Upper lobe of right lung (tissue), 1 donor: ENCODE results near the gene SLX1A. TPM values are rescaled to one million over a fixed set of nuclear protein-coding genes. Genes with fewer than 3 reads are reported as not detected.
A peak's percentile ranks its signal among the peaks of the same experiment; 100 is the strongest.
"Not testable (repeated sequence)": the region's sequence is repeated elsewhere in the genome, so short reads cannot be mapped to it uniquely, and the experiment has no call there.

Experiments
- ATAC-seq: fragments of 200-7000 bp; cut with Tn5 transposase; one replicate; pipeline ENCODE4 v1.9.1; 2020; ENCODE audit warnings: mild to moderate bottlenecking, moderate library complexity
- DNase-seq: peaks from one replicate; pipeline ENCODE4 v3.0.0-alpha.2; 2020
- H3K27ac ChIP-seq: fragments of 200-600 bp; one replicate; pipeline ENCODE4 v1.8.0; 2022
- H3K27me3 ChIP-seq: fragments of 200-600 bp; one replicate; pipeline ENCODE4 v1.8.0; 2022; ENCODE audit warnings: mild to moderate bottlenecking
- H3K36me3 ChIP-seq: fragments of 200-600 bp; one replicate; pipeline ENCODE4 v1.8.0; 2022
- H3K4me1 ChIP-seq: fragments of 200-600 bp; one replicate; pipeline ENCODE4 v1.8.0; 2022
- H3K4me3 ChIP-seq: fragments of 200-600 bp; one replicate; pipeline ENCODE4 v1.8.0; 2022; ENCODE audit warnings: mild to moderate bottlenecking
- H3K9me3 ChIP-seq: fragments of 200-600 bp; one replicate; pipeline ENCODE4 v1.8.0; 2022
- intact Hi-C: fragments of 100-400 bp; cut with DNase I; formaldehyde crosslinking; loops from one replicate; pipeline ENCODE4 v1.11.0; 2022
- total RNA-seq: library from RNA; stranded (reverse); fragmentation: NEBNext Ultra II Directional; extraction: Animal tissue kit (Norgen Biotek cat#: 25700); gene quantifications from one replicate; pipeline ENCODE4 v1.2.1, GENCODE V29; 2021
- donor health status: DM: no; HTN: yes; CAD: no; lungs with severe emphysema.

Gene SLX1A
- total RNA-seq, 1 donor from 2014 or later = 49.4 TPM

GRCh38 chr16:30199608-30200343 lies 6.1 kb downstream of the SLX1A start:
- intact Hi-C loops, DNase-seq, H3K9me3 ChIP-seq, H3K27me3 ChIP-seq, H3K4me1 ChIP-seq, H3K27ac ChIP-seq, H3K4me3 ChIP-seq, H3K36me3 ChIP-seq: not testable (repeated sequence)
- peak; percentile 66 for ATAC-seq

- intact Hi-C loops, H3K9me3 ChIP-seq, H3K27ac ChIP-seq, H3K27me3 ChIP-seq, H3K36me3 ChIP-seq, H3K4me1 ChIP-seq: not testable (repeated sequence)
- ATAC-seq (peak; percentile 72), DNase-seq (peak; percentile 64)
- peak overlapping the region; percentile 57 for H3K4me3 ChIP-seq
Measured at GRCh38 chr16:30205541-30206236, 12.0 kb downstream of the SLX1A start.

GRCh38 chr16:30206252-30206651 lies 12.6 kb downstream of the SLX1A start:
- H3K36me3 ChIP-seq, H3K27ac ChIP-seq, H3K27me3 ChIP-seq, intact Hi-C loops, DNase-seq, H3K4me1 ChIP-seq, H3K9me3 ChIP-seq: not testable (repeated sequence)
- peak overlapping the region; percentile 57 for H3K4me3 ChIP-seq
- peak; percentile 38 for ATAC-seq

- DNase-seq = peak; percentile 21
- H3K36me3 ChIP-seq, H3K27ac ChIP-seq, intact Hi-C loops, H3K4me1 ChIP-seq, H3K9me3 ChIP-seq, H3K4me3 ChIP-seq, H3K27me3 ChIP-seq: not testable (repeated sequence)
- ATAC-seq = peak; percentile 56
Measured at GRCh38 chr16:30207063-30207704, 13.5 kb downstream of the SLX1A start.

DNA sequence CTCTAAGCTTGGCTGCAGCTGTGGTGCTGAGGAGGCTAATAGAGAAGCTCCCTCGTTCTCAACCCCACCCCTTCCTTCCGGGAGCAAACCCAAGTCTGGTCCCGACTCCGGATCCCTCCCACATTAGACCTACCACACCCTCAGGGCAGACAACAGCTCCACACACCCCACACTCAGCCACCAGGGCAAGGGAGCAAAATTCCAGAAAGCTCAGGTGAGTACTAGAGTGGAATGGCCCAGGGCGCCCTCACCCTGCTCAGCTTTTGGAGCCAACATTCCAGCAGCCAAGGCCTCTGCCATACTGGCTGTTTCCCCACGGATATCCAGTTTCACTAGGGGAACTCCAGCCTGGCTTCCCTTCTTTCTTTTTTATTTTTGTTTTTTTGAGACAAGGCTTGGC lies 15.4 kb downstream of the SLX1A start:
- H3K27me3 ChIP-seq, intact Hi-C loops, H3K9me3 ChIP-seq, H3K4me1 ChIP-seq, DNase-seq, H3K4me3 ChIP-seq, H3K27ac ChIP-seq, H3K36me3 ChIP-seq: not testable (repeated sequence)
- ATAC-seq = peak; percentile 62

DNA sequence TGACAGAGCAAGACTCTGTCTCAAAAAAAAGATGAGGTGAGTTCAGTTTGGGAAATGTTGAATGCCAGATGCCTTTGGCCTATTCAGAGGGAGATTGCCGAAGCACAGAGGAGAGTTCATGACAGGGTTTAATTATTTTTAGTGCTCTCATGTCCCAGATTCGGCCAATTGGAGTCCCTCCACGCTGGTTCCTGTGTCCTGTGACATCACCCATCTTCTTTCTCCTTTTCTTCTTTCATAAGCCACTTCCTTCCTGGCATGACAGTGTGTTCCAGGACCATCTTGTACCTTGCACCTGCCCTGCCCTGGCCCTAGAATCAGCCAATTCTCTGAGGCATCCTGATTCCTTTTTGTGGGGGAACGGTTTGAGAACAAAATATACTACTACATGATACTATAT lies 17.7 kb downstream of the SLX1A start:
- H3K27ac ChIP-seq, H3K27me3 ChIP-seq, H3K4me1 ChIP-seq, H3K36me3 ChIP-seq, DNase-seq, H3K9me3 ChIP-seq, H3K4me3 ChIP-seq, intact Hi-C loops, ATAC-seq: not testable (repeated sequence)

DNA sequence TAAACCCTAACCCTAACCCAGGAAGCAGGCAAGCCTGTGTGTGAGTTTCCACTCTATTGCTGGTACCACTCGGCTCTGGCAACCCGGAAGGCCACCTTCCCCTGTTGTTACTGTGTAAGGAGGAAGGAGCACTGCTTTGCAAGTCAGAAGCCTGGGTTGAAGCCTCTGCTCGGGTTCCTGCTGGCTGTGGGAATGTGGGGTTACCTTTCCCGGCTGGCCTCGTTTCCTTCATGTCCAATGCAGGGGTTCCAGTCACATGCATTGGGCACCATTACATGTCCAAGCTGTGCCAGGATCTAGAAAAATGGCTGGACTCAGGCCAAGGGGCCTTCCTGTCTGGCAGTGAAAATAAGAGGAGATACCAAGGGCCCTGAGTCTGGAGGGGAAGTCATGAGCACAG lies 23.4 kb downstream of the SLX1A start:
- H3K4me3 ChIP-seq, intact Hi-C loops, ATAC-seq, H3K9me3 ChIP-seq, H3K27me3 ChIP-seq, H3K36me3 ChIP-seq, H3K27ac ChIP-seq, H3K4me1 ChIP-seq: not testable (repeated sequence)
- DNase-seq = peak; percentile 4

Other genes starting within 250 kb of the SLX1A start
- gene TMEM219, start 231.8 kb upstream of the SLX1A start, total RNA-seq = 133 TPM
- gene TAOK2, start 220.0 kb upstream of the SLX1A start, total RNA-seq = 75.4 TPM
- gene HIRIP3, start 198.3 kb upstream of the SLX1A start, total RNA-seq = 20.3 TPM
- gene INO80E, start 197.6 kb upstream of the SLX1A start, total RNA-seq = 65.3 TPM
- gene DOC2A, start 182.8 kb upstream of the SLX1A start, total RNA-seq = 2.6 TPM
- gene C16orf92, start 170.7 kb upstream of the SLX1A start, total RNA-seq = not detected
- not detected for gene TLCD3B, start 162.6 kb upstream of the SLX1A start, total RNA-seq
- 689 TPM for gene ALDOA, start 128.1 kb upstream of the SLX1A start, total RNA-seq
- 74.2 TPM for gene PPP4C, start 117.9 kb upstream of the SLX1A start, total RNA-seq
- 1.4 TPM for gene TBX6, start 102.0 kb upstream of the SLX1A start, total RNA-seq
- 93.6 TPM for gene YPEL3, start 97.7 kb upstream of the SLX1A start, total RNA-seq
- gene GDPD3, start 80.3 kb upstream of the SLX1A start, total RNA-seq = 11.5 TPM
- gene MAPK3, start 70.7 kb upstream of the SLX1A start, total RNA-seq = 93.7 TPM
- 70.0 TPM for gene CORO1A, start 10.3 kb upstream of the SLX1A start, total RNA-seq
- 59.3 TPM for gene BOLA2B, start 209 bp upstream of the SLX1A start, total RNA-seq
- 10.6 TPM for gene SULT1A3, start 5.4 kb downstream of the SLX1A start, total RNA-seq
- 19.9 TPM for gene NPIPB13, start 54.6 kb downstream of the SLX1A start, total RNA-seq
- gene CD2BP2, start 161.4 kb downstream of the SLX1A start, total RNA-seq = 51.5 TPM
- gene TBC1D10B, start 176.6 kb downstream of the SLX1A start, total RNA-seq = 36.0 TPM
- not detected for gene MYL11, start 180.9 kb downstream of the SLX1A start, total RNA-seq
- 8.6 TPM for gene SEPTIN1, start 188.7 kb downstream of the SLX1A start, total RNA-seq
- gene ZNF48, start 201.5 kb downstream of the SLX1A start, total RNA-seq = 6.1 TPM
- gene ZNF771, start 213.7 kb downstream of the SLX1A start, total RNA-seq = 4.5 TPM
- 17.9 TPM for gene DCTPP1, start 236.2 kb downstream of the SLX1A start, total RNA-seq